ENCODE results near the gene SNX25.

GRCh38 chr4:185211035-185211434 lies 1.6 kb downstream of the SNX25 start:
- TF ChIP-seq YY1 (IDR thresholded peaks at IDR 0.05; ENCODE audit: insufficient read depth, insufficient read length) (no peak), ZNF274 (IDR thresholded peaks at IDR 0.05; ENCODE audit: low read depth, low read length) (no peak), SUZ12 (IDR thresholded peaks at IDR 0.05; ENCODE audit: extremely low read depth, insufficient read depth, insufficient read length) (no peak)

Measured in NT2/D1 (cell line).